Smooth muscle cell (in vitro differentiated cells): Measurements from ENCODE around the gene MRPL50. TPM values are rescaled to one million over a fixed set of nuclear protein-coding genes. Genes with fewer than 3 reads are reported as not detected.

Source experiments
- DNase-seq: peaks from one replicate; lab custom pipeline; 2025; ENCODE audit not compliant: unreplicated experiment; lab: John Stamatoyannopoulos, UW
- H2AFZ ChIP-seq: fragments of 200-600 bp; sonication (generic); 2 replicates; pipeline ENCODE4 v1.6.0; 2016; ENCODE audit warnings: antibody characterized with exemption, low read depth, mild to moderate bottlenecking
- H3F3A ChIP-seq: fragments of 200-600 bp; sonication (generic); 2 replicates; pipeline ENCODE4 v1.6.0; 2017; ENCODE audit warnings: antibody characterized with exemption, low read depth
- H3K27ac ChIP-seq: fragments of 200-600 bp; sonication (generic); 2 replicates; pipeline ENCODE4 v1.5.1; 2016; ENCODE audit warnings: low read depth, mild to moderate bottlenecking
- H3K27me3 ChIP-seq: fragments of 200-600 bp; sonication (generic); 2 replicates; pipeline ENCODE4 v1.6.1; 2016; ENCODE audit warnings: low read depth, mild to moderate bottlenecking
- H3K36me3 ChIP-seq: fragments of 200-600 bp; sonication (generic); 2 replicates; pipeline ENCODE4 v1.5.1; 2016; ENCODE audit warnings: low read depth
- H3K4me1 ChIP-seq: fragments of 200-600 bp; sonication (generic); 2 replicates; pipeline ENCODE4 v1.5.1; 2016; ENCODE audit warnings: low read depth
- H3K4me2 ChIP-seq: fragments of 200-600 bp; sonication (generic); 2 replicates; pipeline ENCODE4 v1.6.0; 2016; ENCODE audit warnings: mild to moderate bottlenecking
- H3K4me3 ChIP-seq: fragments of 200-600 bp; sonication (generic); 2 replicates; pipeline ENCODE4 v1.5.1; 2016; ENCODE audit warnings: mild to moderate bottlenecking
- H3K79me2 ChIP-seq: fragments of 200-600 bp; sonication (generic); 2 replicates; pipeline ENCODE4 v1.6.0; 2016; ENCODE audit warnings: low read depth, mild to moderate bottlenecking
- H3K9ac ChIP-seq: fragments of 200-600 bp; sonication (generic); 2 replicates; pipeline ENCODE4 v1.6.0; 2016; ENCODE audit warnings: low read depth
- H3K9me3 ChIP-seq: fragments of 200-600 bp; sonication (generic); replicated peaks from 2 replicates; pipeline ENCODE4 v1.5.1; 2016; ENCODE audit warnings: low read depth
- H4K20me1 ChIP-seq: fragments of 200-600 bp; sonication (generic); 2 replicates; pipeline ENCODE4 v1.6.0; 2016; ENCODE audit warnings: low read depth
- CTCF ChIP-seq: fragments of 200-600 bp; sonication (generic); IDR thresholded peaks from 2 replicates; pipeline ENCODE4 v1.5.1; 2017; ENCODE audit warnings: borderline replicate concordance, mild to moderate bottlenecking, antibody characterized with exemption; ENCODE audit not compliant: insufficient read depth, poor library complexity, severe bottlenecking
- WGBS: methylation state at CpG from one replicate; pipeline ENCODE4 v1.1.7; 2016; ENCODE audit warnings: low lambda C conversion rate; 5-methylcytosine and 5-hydroxymethylcytosine counted together
- polyA plus RNA-seq: library from polyadenylated mRNA; unstranded; fragments of >200 nt; fragmentation: Nextera tagmentation; extraction: Ambion mirVana; gene quantifications from 2 replicates; pipeline ENCODE4 v1.2.1, GENCODE V29; 2016
- total RNA-seq: library from RNA; depleted of rRNA; stranded (reverse); fragments of >200 nt; gene quantifications from 2 replicates; pipeline ENCODE4 v1.2.3, GENCODE V29; 2014

MRPL50 gene
- total and polyA plus RNA-seq, 2 experiments from 2014 or later = 13.3 to 13.7 TPM

GRCh38 chr9:101443364-101443771, 45.0 kb upstream of the MRPL50 start:
- Histone ChIP-seq H3K4me2 (no peak overlapping the region), H3K27me3 (no peaks in the 10 kb centered on the region), H3K36me3 (no peaks in the 10 kb centered on the region), H3F3A (no peaks in the 10 kb centered on the region), H3K79me2 (no peaks in the 10 kb centered on the region), H4K20me1 (no peaks in the 10 kb centered on the region), H2AFZ (no peak overlapping the region), H3K9ac (no peak overlapping the region), H3K9me3 (no peaks in the 10 kb centered on the region), H3K4me1 (no peaks in the 10 kb centered on the region), H3K27ac (no peak overlapping the region), H3K4me3 (no peak overlapping the region)
- no peak for TF ChIP-seq CTCF
- no peak for DNase-seq
- WGBS = 78% methylated on average over 9 of the region's 9 CpGs

- Histone ChIP-seq H3K9me3 (no peaks in the 10 kb centered on the region), H3K4me3 (no peak overlapping the region), H4K20me1 (no peaks in the 10 kb centered on the region), H3K36me3 (no peaks in the 10 kb centered on the region), H3K27ac (no peak overlapping the region), H3K79me2 (no peaks in the 10 kb centered on the region), H3F3A (no peaks in the 10 kb centered on the region), H3K27me3 (no peaks in the 10 kb centered on the region), H3K4me2 (no peak overlapping the region), H2AFZ (no peak overlapping the region), H3K9ac (no peak overlapping the region), H3K4me1 (no peaks in the 10 kb centered on the region)
- 65% methylated on average over 3 of the region's 3 CpGs for WGBS
- TF ChIP-seq CTCF = no peak
- DNase-seq = no peak
Observed at GRCh38 chr9:101442736-101443135, 44.3 kb upstream of the MRPL50 start.

GRCh38 chr9:101442318-101442717, 43.9 kb upstream of the MRPL50 start:
- TF ChIP-seq CTCF = no peak
- Histone ChIP-seq H3K4me2 (no peak overlapping the region), H3K79me2 (no peaks in the 10 kb centered on the region), H3K9me3 (no peaks in the 10 kb centered on the region), H3K27me3 (no peaks in the 10 kb centered on the region), H3K27ac (no peak overlapping the region), H3K36me3 (no peaks in the 10 kb centered on the region), H3K4me1 (no peaks in the 10 kb centered on the region), H3F3A (no peaks in the 10 kb centered on the region), H3K4me3 (no peak overlapping the region), H4K20me1 (no peaks in the 10 kb centered on the region), H3K9ac (no peak overlapping the region), H2AFZ (no peak overlapping the region)
- DNase-seq = no peak
- WGBS = 94% methylated on average over 3 of the region's 3 CpGs

GRCh38 chr9:101440714-101441230, 42.4 kb upstream of the MRPL50 start:
- TF ChIP-seq CTCF = no peak

More at GRCh38 chr9:101440714-101441230, 42.4 kb upstream of the MRPL50 start:
- no peaks in the 10 kb centered on the region for H3F3A ChIP-seq
- WGBS = 74% methylated on average over 3 of the region's 3 CpGs
- DNase-seq = no peak
- no peak overlapping the region for H3K4me3 ChIP-seq
- no peak overlapping the region for H3K9ac ChIP-seq
- H3K27ac ChIP-seq = no peak overlapping the region
- no peaks in the 10 kb centered on the region for H3K79me2 ChIP-seq
- H3K27me3 ChIP-seq = no peaks in the 10 kb centered on the region
- H3K4me2 ChIP-seq = no peak overlapping the region
- no peaks in the 10 kb centered on the region for H4K20me1 ChIP-seq
- H3K4me1 ChIP-seq = no peaks in the 10 kb centered on the region
- no peak overlapping the region for H2AFZ ChIP-seq
- H3K36me3 ChIP-seq = no peaks in the 10 kb centered on the region
- H3K9me3 ChIP-seq = no peaks in the 10 kb centered on the region
